ENCODE measurements around the gene SLC24A3.

SLC24A3 gene

GRCh38 chr20:19473216-19473921 is 260.9 kb downstream of the SLC24A3 start:
- DNase-seq = no peak

GRCh38 chr20:19473922-19474286 is 261.5 kb downstream of the SLC24A3 start:
- DNase-seq = no peak

- DNase-seq = no peak
These were observed 266.0 kb downstream of the SLC24A3 start for GRCh38 chr20:19478320-19478895.

- no peak for DNase-seq
These were observed 270.3 kb downstream of the SLC24A3 start for GRCh38 chr20:19482726-19483125.

- no peak for DNase-seq
These were observed 270.9 kb downstream of the SLC24A3 start for GRCh38 chr20:19483309-19483708.

GRCh38 chr20:19486446-19486845 is 274.0 kb downstream of the SLC24A3 start:
- no peak for DNase-seq

- no peak for DNase-seq
These were observed 275.0 kb downstream of the SLC24A3 start for GRCh38 chr20:19487420-19487819.

- no peak for DNase-seq
These were observed 278.8 kb downstream of the SLC24A3 start for GRCh38 chr20:19491241-19491640.

- DNase-seq = no peak
These were observed 279.7 kb downstream of the SLC24A3 start for GRCh38 chr20:19492116-19492515.

GRCh38 chr20:19492687-19493336 is 280.4 kb downstream of the SLC24A3 start:
- no peak for DNase-seq

GRCh38 chr20:19493794-19494495 is 281.5 kb downstream of the SLC24A3 start:
- DNase-seq = no peak

- no peak for DNase-seq
These were observed 283.7 kb downstream of the SLC24A3 start for GRCh38 chr20:19495905-19496703.

- DNase-seq = no peak
These were observed 284.6 kb downstream of the SLC24A3 start for GRCh38 chr20:19497064-19497463.

- DNase-seq = no peak
These were observed 286.3 kb downstream of the SLC24A3 start for GRCh38 chr20:19498756-19499155.

- DNase-seq = no peak
These were observed 289.2 kb downstream of the SLC24A3 start for GRCh38 chr20:19501476-19502115.

GRCh38 chr20:19502169-19502568 is 289.7 kb downstream of the SLC24A3 start:
- no peak for DNase-seq

GRCh38 chr20:19504251-19504650 is 291.8 kb downstream of the SLC24A3 start:
- DNase-seq = no peak

GRCh38 chr20:19506021-19506420 is 293.6 kb downstream of the SLC24A3 start:
- no peak for DNase-seq

- DNase-seq = no peak
These were observed 296.0 kb downstream of the SLC24A3 start for GRCh38 chr20:19508449-19508848.

- DNase-seq = no peak
These were observed 298.2 kb downstream of the SLC24A3 start for GRCh38 chr20:19510611-19511010.

GRCh38 chr20:19511931-19512330 is 299.5 kb downstream of the SLC24A3 start:
- DNase-seq = no peak
